HK-2 (cell line): ENCODE measurements around the gene LEKR1.
"Not testable (repeated sequence)": the region's sequence is repeated elsewhere in the genome, so short reads cannot be mapped to it uniquely, and the experiment has no call there.

Experiments used
- DNase-seq: peaks from one replicate; pipeline ENCODE4 v3.0.0-alpha.2; 2018; ENCODE audit not compliant: unreplicated experiment

Gene LEKR1

DNA sequence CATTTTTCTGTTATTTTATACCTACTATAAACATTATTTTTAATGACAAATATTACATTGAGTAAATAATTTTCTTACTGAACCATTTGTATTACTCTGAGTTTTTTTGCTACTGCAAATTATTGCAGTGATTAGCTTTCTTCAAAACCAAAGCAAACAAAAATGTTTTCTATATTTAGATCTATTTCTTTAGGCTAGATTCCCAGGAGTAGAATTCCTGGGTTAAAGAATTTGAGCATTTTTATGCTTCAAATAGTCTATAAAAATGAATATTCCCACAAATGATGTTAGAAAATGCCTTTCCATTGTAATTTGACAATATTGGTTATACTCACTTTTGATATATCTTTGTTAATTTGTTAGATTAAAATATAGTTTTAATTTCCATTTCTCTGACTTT is 76.8 kb downstream of the LEKR1 start:
- DNase-seq = no peak

DNA sequence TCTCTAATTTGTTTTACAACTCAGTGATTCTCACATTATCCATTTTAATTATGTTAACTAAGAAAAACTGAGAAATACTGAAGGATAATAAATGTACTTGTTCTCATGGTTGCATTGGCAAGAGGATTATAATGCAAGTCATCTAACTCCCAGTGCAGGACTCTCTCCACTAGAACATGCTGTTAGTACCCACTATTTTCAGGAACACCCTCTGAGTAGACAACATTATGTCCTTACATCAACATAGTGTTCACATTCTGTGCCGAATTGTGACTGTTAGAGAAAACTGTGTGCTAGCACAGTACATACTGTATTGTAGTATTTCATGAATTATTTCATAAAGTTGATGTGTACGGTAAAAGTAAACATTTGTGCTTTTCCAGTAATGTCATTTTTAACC is 80.1 kb downstream of the LEKR1 start:
- no peak for DNase-seq

DNA sequence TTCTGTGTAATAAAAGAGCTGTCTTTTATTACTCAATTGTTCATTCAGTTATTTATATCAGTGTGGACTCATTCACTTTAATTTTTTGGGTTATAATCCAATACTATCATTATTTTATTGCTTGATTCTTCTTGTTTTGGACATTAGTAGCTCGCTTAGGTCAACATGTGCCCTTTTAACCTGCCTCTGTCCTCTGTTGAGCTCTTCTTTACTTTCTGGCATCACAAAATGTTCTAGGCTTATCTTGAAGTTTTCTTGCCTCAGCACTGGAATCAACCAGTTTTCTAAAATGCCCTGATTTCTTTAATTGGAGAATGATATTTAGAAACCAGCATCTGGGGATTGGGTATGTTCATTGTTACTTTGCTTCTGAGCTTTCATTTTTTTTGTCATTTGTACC is 82.2 kb downstream of the LEKR1 start:
- no peak for DNase-seq

DNA sequence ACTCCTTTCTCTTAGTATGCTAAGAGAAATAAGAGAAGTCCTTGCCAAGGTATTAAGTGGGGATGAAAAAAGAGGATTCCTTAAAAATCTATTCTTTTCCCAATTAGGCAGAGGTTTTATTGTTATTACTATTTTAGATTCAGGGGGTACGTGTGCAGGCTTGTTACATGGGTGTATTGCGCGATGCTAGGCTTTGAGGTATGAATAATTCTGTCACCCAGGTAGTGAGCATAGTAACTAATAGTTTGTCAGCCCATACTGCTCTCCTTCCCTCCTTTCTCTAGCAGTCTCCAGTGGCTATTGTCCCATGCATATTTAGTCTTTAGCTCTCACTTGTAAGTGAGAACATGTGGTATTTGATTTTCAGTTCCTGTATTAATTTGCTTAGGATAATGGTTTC is 83.9 kb downstream of the LEKR1 start:
- no peak for DNase-seq

DNA sequence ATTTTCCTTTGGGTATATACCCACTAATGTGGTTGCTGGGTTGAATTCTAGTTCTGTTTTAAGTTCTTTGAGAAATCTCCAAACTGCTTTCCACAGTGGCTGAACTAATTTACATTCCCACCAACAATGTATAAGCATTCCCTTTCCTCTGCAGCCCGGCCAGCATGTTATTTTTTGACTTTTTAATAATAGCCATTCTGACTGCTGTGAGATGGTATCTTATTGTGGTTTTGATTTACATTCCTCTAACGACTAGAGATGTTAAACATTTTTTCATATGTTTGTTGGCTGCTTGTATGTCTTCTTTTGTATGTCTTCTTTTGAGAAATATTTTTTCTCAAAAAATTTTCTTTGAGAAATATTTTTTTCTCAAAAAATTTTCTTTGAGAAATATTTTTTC is 84.7 kb downstream of the LEKR1 start:
- not testable (repeated sequence) for DNase-seq

DNA sequence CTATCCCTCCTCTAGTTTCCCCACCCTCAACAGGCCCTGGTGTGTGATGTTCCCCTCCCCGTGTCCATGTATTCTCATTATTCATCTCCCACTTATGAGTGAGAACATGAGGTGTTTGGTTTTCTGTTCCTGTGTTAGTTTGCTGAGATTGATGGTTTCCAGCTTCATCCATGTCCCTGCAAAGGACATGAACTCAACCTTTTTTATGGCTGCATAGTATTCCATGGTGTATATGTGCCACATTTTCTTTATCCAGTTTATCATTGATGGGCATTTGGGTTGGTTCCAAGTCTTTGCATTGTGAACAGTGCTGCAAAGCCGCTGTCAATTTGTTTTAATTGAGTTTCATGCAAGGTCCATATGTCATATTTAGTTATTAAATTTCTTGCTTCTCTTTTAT is 88.1 kb downstream of the LEKR1 start:
- not testable (repeated sequence) for DNase-seq

DNA sequence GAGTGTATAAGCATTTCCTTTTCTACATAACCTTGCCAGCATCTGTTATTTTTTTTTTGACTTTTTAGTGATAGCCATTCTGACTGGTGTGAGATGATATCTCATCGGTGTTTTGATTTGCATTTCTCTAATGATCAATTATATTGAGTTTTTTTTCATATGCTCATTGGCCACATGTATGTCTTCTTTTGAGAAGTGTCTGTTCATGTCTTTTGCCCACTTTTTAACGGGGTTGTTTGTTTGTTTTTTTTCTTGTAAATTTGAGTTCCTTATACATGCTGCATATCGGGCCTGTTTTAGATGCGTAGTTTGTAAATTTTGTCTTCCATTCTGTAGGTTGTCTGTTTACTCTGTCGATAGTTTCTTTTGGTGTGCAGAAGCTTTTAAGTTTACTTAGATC is 89.2 kb downstream of the LEKR1 start:
- DNase-seq = no peak

DNA sequence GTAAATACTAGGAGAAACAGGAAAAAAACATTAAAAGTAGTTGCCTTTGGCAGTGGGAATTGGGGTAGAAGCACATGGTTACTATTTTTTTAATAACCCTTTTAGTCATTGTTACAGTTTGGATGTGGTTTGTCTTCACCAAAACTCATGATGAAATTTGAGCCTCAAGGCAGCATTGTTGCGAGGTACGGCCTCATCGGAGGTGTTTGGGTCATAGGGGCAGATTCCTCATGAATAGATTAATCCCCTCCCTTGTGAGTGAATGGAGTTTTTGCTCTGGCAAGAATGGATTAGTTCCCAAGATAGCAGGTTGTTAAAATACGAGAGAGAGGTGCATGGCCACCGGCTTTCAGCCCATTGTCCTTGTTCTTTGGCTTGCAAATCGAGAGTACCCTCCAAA is 92.6 kb downstream of the LEKR1 start:
- DNase-seq = no peak

DNA sequence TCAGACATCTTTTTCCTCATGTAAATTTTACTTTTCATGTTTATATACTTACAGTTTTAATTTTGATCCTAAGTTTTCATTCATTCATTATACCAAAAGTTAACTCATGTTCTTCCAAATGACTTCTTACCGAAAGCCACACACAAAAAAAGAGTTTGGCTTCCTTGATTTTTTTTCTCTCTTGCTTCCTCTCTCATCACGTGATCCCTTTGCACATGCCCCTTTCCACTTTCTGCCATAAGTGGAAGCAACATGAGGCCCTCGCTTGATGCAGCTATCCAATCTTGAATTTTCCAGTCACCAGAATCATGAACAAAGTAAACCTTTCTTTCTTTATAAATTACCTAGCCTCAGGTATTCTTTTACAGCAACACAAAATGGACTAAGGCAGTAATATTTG is 93.7 kb downstream of the LEKR1 start:
- DNase-seq = no peak

DNA sequence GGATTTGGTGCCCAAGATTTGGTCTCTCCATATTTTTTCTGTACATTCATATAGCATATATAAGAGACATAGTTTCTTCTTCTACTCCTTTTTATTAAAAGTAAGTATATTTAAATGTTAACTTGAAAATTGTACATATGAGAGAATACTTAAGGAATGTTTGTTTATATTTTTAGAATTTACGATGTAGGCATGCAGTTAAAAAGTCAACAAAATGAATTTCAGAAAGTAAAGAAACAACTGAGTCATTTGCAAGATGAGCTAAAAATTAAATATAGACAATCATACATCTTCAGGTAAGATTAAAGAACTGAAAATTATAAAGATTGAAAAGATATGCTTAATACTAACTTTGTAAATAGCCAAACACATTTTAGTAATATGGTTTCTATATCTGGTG is 94.2 kb downstream of the LEKR1 start:
- no peak for DNase-seq

DNA sequence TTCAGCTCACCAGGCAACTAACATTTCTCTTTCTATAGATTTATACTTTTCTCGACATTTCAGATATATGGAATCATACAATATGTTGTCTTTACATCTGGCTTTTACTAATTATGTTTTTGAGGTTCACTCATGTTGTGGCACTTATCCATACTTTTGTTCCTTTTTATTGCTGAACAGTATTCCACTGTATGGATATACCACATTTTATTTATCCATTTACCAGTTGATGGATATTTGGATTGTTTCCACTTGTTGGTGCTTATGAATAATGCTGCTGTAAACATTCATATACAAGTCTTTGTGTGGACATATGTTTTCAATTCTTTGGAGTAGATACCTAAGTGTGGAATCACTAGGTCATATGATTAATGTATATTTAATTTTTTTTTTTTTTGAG is 97.2 kb downstream of the LEKR1 start:
- DNase-seq = no peak

DNA sequence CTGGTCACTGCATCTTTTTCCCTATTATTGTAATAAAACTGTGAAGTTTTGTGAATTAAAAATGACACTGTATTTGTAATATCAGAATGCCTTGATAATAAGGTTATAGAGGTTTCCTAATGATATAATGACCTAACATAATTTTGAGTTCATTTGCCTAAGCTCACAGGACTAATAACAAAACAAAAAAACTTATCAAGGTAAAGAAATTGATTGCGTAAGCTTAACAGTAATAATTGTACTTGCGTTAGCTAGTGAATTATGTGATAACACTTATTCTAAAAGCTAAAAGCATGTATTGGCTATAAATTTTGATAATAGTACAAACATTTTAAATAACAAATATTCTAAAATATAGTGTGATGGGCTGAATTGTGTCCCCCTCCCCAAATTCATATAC is 112.6 kb downstream of the LEKR1 start:
- DNase-seq = no peak

DNA sequence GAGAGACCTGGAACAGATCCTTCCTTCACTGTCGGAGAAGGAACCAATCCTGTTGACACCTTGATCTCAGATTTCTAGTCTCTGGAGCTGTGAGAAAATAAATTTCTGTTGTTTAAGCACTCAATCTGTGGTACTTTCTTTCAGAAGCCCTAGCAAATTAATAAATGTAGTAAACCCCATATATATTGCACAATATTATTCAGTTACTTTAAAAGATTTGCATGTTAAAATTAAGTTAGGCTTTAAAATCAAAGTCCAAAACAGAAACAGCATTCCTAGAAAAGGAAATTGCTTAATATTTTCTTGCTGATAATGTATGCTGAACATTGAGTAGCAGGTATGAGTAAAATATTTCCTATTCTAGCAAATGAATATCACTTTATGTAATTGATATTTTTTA is 113.2 kb downstream of the LEKR1 start:
- no peak for DNase-seq

DNA sequence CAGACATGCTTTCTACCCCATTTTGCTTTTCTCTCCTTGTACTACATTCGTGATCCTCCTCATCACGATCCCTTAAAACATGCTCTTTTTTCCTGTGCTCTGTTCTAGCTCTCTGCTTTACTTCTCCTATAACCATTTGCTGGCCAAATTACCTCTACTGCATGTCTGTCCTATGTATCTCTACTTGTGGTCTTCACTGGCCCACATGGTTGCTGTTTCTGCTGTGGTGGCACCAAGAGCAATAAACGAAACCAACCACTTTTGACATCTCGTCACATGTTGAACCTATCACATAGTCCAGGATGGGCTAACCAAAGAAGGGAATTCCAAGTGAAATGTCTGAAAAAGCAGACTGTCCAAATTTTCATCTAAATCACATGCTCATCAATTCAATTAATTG is 115.2 kb downstream of the LEKR1 start:
- no peak for DNase-seq

DNA sequence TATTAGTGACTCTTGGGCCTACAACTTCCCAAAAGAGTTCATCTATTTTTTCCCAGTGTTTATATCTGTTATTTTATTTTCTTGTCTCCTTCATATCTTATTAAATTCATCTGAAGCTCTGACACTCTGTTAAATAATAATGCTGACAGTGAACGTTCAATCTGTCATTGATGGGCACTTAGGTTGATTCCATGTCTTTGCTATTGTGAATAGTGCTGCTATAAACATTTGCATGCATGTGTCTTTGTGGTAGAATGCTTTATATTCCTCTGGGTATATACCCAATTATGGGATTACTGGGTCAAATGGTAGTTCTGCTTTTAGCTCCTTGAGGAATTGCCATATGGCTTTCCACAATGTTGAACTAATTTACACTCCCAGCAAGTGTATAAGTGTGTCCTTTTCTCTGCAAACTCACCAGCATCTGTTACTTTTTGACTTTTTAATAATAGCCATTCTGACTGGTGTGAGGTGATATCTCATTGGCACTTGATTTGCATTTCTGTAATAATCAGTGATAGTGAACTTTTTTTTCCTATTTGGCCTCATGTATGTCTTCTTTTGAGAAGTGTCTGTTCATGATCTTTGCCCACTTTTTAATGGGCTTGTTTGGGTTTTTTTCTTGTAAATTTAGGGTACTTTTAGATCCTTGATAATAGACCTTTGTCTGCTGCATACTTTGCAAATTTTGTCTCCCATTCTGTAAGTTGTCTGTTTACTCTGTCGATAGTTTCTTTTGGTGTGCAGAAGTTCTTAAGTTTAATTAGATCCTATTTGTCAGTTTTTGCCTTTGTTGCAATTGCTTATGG is 122.5 kb downstream of the LEKR1 start:
- DNase-seq = no peak

DNA sequence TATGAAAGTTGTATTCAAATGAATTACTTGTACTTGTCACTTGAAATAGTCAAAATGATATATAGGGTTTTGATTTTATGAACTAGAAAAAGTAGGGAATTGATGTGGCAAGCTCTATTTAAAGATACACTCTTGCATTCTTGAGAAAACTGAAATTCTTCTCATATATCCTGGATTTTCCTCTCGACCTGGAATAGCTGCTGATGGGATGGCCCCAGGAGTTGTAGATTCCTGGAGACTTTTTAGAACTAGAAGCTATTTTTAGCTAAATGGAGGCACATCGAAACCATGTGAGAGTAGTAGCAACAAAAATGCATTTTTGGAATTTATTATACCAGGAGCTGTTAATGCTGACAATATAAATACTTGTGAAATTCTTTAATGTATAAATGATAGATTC is 125.9 kb downstream of the LEKR1 start:
- no peak for DNase-seq

DNA sequence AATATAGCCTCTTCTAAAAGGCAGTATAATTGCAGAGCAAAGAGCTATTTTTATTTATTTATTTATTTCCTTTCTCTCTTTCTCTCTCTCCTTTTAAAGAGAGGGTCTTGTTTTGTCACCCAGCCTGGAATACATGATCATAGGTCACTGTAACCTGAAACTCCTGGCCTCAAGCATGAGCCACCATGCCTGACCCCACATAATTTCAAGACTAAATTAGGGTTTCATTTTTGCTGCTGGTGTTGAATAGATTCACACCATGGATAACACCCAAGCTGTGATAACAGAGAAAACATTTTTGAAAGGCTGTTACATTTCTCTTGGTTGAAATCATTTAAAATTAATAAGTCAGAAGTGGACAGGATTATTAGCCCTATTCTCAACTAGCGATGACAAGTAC is 131.6 kb downstream of the LEKR1 start:
- no peak for DNase-seq

DNA sequence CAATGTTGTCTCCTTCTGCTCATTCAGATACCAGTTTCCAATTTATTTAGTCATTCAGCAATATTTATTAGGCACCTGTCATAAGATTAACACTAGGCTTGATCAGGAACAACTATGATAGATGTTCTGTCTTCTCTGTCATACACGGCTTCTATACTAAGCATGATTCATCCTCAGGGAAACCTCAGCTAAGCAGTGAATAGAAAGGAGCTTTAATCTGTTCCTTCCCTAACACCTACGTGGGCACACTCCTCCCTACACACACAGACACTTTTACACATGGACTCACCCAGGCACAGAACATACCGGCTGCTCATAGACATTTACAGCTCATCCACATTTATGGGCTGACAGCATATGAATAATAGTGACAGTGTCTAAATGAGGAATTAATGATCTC is 136.9 kb downstream of the LEKR1 start:
- DNase-seq = no peak

DNA sequence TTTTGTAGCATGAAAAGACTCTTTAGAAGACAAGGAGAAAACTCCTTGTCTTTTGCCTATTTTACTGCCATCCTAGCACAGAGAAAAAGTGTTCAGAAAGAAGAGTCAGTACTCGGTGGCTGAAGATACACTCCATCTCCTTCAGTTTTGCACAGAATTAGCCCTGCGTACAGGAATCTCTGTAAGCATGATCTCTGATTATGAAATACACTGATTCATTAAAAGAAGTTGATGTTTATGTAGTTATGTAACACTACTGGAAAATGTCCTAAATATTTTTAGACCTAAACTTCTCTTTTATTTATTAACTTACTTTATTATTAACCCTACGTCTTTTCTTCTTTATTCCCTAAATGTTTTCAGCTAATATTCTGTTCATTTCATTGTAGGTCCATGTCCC is 138.4 kb downstream of the LEKR1 start:
- DNase-seq = no peak

DNA sequence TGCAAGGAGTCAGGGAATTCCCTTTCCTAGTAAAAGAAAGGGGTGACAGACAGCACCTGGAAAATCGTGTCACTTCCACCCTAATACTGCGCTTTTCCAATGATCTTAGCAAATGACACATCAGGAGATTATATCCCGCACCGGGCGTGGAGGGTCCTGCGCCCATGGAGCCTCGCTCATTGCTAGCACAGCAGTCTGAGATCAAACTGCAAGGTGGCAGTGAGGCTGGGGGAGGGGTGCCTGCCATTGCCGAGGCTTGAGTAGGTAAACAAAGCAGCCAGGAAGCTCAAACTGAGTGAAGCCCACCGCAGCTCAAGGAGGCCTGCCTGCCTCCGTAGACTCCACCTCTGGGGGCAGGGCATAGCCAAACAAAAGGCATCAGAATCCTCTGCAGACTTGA is 140.2 kb downstream of the LEKR1 start:
- DNase-seq = not testable (repeated sequence)

DNA sequence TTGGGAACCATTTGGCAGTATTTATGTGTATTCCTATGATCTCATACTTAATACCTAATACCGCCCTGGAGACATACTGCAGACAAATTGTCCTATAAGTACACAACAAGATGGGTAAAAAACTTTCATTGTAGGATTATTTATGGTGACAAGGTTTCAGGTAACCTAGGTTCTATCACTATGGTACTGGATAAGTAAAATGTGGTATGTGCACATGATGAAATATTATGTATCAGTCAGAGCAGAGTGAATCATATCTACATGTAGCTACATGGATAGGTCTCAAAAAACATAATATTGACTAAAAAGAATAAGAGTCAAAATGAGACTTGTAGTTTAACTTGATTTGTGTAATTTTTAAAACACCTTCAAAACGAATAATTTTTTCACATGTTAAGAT is 147.8 kb downstream of the LEKR1 start:
- DNase-seq = no peak

DNA sequence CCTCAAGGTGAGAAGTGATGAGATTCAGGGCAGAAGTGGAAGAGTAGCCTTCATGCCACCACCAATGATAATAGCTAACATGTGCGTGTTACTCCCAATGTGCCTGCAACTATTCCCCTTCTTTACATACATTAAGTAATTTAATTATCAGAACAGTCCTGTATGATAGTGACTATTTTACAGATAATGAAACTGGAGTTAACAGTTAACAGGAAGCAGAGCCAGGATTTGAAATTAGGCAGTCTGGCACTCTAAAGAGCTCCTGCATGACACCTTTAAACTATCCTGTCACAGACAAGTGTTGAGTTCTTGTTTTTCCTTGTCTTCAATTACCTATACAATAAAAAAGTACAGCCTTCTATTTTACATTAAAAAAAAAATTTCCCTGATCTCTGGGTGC is 148.8 kb downstream of the LEKR1 start:
- no peak for DNase-seq

DNA sequence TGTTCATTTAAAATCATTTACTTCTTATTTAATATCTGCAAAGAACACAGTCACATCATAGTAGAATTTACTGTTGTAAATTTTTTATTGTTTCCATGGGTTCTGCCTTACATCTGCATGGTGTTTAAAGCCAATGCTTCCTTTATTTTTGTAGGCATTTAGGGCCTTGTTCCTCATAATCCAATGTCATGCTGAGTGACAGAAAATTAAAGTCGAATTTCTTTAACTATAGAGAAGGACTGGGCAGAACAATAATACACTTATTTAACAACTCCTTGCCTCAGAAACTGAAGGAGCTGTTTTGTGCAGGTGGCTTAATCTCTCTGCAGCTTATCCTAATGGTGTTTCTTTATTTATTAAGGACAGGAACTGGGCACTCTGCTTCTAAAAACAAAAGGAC is 149.6 kb downstream of the LEKR1 start:
- DNase-seq = no peak

DNA sequence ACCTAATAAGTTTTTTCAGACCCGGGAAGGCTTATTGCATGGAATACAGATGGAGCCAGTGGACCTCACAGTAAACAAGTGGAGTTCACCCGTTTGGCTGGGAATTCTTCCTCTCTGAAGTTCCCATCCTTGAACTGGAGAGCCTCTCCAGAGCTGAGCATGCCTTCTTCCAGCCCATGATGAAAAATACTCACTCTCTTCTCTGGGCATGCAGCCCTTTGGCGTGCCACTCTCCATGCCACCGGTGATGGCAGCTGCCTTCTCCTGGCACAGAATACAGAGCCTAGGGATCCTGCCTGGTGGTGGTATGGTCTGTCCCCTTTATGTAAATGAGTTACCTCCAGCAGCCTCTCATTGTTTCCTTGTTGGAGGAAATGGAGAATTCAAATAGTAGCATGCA is 150.8 kb downstream of the LEKR1 start:
- DNase-seq = no peak
